GM19023 (cell line): ENCODE measurements around the gene SLAMF9.

Source experiments
- ATAC-seq: cut with Tn5 transposase; IDR thresholded peaks from one replicate; pipeline ENCODE4 v1.9.1; 2021; ENCODE audit warnings: mild to moderate bottlenecking, moderate library complexity; ENCODE audit not compliant: unreplicated experiment

The SLAMF9 gene

GRCh38 chr1:159934136-159935039 lies 19.6 kb downstream of the SLAMF9 start:
- ATAC-seq: no peak

DNA sequence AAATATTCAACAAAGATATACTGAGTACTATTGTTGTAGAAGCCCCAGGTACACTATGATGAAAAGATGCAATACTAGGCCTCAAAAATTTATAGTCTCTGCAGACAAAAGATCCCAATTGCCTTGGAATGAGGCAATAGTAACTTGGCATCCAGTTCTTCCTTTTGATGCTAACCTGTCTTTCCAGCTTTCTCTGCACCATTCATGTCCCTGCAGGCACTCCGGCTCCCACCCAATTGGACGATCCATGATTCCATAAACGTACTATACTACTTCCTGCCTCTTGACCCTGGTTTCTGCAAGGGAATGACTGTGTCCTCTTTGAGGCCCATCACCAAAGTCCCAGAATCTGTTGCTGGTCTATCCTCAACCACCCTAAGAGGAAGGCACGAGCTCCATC lies 20.7 kb downstream of the SLAMF9 start:
- no peak for ATAC-seq

DNA sequence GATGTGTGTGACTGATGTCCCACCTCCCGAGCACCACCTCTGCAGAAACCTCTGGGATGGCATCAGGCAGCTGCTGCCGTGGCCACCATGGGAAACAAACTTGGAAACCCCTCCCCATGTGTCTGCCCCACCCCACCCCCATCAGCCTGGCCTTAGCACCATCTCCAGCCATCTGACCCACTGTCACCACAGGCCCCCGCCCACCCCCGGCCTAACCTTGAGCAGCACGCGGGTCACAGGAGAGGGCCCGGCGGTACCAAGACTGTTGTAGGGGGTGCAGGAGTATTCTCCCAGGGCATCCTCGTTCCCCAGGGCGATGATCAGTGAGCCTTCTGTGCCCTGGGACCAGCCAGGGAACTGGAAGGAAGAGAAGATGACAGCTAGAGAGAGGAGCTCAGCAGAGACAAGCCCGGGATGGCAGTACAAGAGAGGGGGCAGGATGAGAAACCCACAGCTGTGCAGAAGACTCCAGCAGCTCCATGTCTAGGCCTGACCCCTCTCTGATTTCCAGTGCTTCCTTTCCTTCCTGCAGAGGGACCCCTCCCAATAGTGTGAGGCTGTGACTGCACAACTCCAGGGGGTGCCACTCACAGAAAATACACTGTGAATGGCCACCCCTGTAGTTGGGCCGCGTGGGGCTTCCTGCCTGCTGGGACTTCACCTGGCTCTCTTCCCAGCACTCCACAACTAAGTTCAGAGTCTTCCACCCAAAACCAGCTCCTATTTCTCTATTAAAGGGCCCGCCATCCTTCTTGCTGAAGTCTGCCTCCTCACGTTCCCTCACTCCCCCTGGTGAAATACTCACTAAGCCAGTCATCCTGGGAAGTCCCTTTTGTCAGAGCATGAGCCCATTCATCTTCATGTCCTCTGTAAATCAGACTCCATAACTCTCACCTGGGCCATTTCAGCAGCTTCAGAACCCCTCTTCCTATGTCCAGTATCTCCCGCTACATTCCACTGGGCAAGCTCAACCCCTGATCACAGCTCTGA lies 21.4 kb downstream of the SLAMF9 start:
- no peak for ATAC-seq

DNA sequence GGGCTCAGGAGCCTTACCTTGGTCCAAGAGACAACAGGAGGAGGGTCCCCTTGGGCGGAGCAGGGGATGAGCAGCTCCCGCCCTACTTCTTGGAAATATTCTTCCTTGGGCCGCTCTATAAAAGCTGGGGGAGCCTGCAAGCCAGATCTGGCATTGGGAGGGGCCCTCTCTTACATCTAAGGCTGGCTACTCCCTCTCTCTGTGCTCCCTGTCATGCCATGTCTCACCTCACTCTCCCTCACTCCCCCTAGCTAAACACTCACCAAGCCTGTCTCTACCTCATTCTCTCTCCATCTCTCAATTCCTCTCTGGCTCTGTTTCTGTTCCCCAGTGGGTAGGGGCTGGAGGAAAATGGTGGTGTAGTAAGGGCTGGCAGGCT lies 22.3 kb downstream of the SLAMF9 start:
- no peak for ATAC-seq

- ATAC-seq: no peak
Measured at GRCh38 chr1:159931101-159931794, 22.8 kb downstream of the SLAMF9 start.

DNA sequence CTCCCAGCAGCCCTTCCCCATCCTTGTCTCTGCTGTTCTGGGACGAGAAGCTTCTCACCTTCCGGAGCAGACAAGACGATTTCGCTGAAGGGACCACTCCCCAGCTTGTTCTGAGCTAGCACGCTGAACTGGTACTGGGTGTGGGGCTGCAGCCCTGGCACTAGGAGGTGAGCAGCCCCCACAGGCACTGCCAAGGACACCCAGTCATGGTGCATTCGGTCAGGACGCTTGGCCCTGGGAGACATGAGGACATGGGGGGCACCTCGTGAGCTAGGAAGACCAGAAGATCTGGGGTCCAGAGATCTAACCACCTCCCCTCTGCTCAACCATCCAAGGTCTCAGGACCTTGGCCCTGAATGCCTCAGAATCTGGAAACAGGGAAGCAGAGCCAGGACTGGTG lies 23.4 kb downstream of the SLAMF9 start:
- no peak for ATAC-seq

GRCh38 chr1:159930216-159930615 lies 23.8 kb downstream of the SLAMF9 start:
- ATAC-seq: no peak

DNA sequence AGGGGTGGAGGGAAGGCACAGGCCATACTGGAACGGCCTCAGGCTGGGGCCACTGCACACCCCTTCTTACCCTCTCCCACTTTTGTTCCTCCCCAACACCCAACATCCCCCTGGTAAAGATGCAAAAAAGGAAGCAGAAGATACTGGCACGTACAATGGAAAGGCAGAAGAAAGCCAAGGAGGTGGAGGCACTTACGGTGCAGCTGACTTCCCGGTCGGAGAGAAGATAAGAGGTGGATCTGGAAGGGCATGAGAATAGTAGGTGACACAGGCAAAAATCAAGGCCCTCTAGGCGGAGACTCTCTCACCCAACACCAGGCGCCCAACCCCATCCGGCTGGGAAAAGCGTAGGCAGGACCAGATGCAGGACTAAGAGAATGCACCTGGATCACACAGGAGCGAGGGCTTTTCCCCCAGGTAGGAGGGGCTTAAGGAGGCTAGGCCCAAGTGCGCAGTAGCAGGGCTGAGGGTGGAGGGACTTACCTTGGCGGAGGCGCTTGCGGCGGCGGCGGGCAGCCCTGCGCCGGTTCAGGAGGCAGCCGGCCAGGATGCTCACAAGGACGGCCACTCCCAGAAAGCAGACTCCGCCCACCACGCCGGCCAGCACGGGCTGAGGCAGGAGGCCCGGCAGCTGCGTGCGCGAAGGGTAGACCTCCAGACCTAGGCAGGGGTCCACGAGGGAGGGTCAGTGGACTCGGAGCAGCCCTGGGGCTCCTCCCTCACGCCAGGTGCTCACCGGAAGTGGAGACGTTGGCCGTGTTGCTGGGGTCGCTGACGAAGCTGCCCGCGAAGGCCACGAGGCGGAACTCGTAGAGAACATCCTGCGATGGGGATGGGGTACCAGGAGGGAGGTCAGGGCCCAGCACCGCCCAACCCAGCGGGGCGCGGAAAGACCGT lies 24.6 kb downstream of the SLAMF9 start:
- ATAC-seq: no peak

GRCh38 chr1:159928491-159929050 lies 25.5 kb downstream of the SLAMF9 start:
- no peak for ATAC-seq

- ATAC-seq: no peak
Measured at GRCh38 chr1:159927849-159928431, 26.1 kb downstream of the SLAMF9 start.

DNA sequence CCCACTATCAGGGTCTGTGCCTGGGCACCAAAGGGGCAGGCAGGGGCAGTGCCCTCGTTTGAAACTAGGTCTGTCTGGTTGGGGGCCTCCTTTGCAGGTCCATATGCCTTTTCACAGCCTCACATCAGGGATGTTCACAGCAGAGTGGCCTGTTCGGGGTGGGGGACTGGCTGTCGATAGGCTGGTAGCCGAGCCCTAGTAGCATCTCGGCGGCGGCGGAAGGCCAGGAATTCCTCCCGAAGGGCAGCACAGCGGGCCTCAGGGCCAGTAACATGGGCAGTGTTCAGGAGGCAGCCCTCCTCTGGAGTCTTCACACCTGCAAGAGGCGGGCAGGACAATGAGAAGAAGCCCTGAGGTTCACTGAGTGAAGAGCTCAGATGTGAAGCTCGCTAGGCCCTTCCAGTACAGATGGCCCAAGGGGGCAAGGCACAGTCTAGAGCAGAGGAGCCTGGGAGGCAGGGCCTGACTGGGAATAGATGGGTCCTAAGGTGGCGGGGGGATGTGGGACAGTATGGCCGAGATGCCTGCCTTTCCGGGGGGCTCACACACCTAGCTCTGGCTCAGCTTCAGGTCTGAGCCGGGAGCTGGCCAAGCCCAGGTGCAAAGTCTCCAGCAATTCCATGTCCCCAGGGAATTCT lies 26.7 kb downstream of the SLAMF9 start:
- ATAC-seq: no peak

- no peak for ATAC-seq
Measured at GRCh38 chr1:159925719-159926078, 28.3 kb downstream of the SLAMF9 start.

GRCh38 chr1:159924791-159925718 lies 29.0 kb downstream of the SLAMF9 start, which contains the start of gene TAGLN2:
Gene TAGLN2, minus strand, starts transcription at chr1:159925507. Its CDS starts 4,998 bp downstream, at chr1:159920509.
- ATAC-seq: peak; percentile 69

GRCh38 chr1:159924025-159924790 lies 29.8 kb downstream of the SLAMF9 start:
- no peak for ATAC-seq

- peak; percentile 25 for ATAC-seq
Measured at GRCh38 chr1:159923203-159924024, 30.6 kb downstream of the SLAMF9 start.
